ENCODE measurements around the gene NFKBIL1. TPM values are rescaled to one million over a fixed set of nuclear protein-coding genes. Genes with fewer than 3 reads are reported as not detected.

Gene NFKBIL1
- total and polyA plus RNA-seq, 9 of the 15 experiments (the other 6 are each of a cell fraction or from before 2014, with no cell fraction given) = 0.49 to 33.1 (median 7.6) TPM

DNA sequence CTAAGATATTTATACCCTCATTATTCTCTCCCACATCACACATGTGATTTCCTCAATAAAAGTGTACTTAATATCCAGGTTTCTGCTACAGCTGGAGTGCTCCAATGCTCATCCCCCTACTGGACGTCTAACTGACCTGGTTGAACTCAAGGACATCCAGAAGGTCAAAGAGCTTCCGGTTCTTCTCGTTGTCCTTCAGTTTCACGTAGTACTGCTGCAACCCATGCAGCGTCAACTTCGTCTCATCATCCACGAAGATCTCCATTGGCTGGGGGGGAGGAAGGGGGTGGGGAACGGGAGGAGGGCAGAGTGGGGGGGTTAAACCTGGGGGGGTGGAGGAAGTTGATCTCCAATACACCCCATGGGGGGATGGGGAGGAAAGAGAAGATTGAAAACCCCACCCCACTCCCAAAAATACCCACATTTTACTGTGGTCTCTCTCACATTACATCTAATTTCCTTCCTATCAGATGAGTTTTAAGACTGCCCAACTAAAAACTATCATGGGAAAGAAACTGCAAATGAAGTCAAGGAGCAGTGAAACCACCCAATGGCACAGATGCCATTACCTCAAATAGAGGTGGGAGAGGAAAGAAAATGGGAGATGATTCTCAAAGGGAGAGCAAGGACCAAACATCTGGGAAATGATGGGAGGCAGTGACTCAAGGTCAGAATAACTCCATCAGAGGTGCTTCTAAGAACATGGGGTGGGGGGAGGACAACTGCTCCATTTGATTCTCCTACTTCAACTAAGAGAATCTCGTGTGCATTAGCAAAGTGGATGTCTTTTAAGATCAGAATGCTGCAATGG is 14.6 kb upstream of the NFKBIL1 start (continued):
- TF ChIP-seq DPF2 (IDR thresholded peaks at IDR 0.05) (no peak), POLR2AphosphoS5 (IDR thresholded peaks at IDR 0.05; ENCODE audit: control insufficient read depth, insufficient read depth, low read depth, low read length) (peak; percentile 14; the same call in 1 of the 2 replicates), SAP30 (IDR thresholded peaks at IDR 0.05; ENCODE audit: borderline replicate concordance, insufficient read depth, low read depth, low read length, poor library complexity, severe bottlenecking) (no peak), L3MBTL2 (IDR thresholded peaks at IDR 0.05) (no peak), ZNF830 (CRISPR knock-in tag; IDR thresholded peaks at IDR 0.05) (no peak), ASH1L (IDR thresholded peaks at IDR 0.05; ENCODE audit: borderline replicate concordance, low read depth, partially characterized antibody) (no peak), ZNF408 (CRISPR knock-in tag; IDR thresholded peaks at IDR 0.05; ENCODE audit: low read depth) (no peak), SRSF7 (optimal IDR thresholded peaks at IDR 0.05; ENCODE audit: low read depth, low read length) (no peak), ZBTB2 (IDR thresholded peaks at IDR 0.05) (no peak), SUPT5H (IDR thresholded peaks at IDR 0.05) (peak; percentile 41; the same call in 1 of the 2 replicates), ZNF24 (IDR thresholded peaks at IDR 0.05) (no peak), RB1 (IDR thresholded peaks at IDR 0.05; ENCODE audit: low read depth) (no peak)
- TF ChIP-seq, protein P1, sequence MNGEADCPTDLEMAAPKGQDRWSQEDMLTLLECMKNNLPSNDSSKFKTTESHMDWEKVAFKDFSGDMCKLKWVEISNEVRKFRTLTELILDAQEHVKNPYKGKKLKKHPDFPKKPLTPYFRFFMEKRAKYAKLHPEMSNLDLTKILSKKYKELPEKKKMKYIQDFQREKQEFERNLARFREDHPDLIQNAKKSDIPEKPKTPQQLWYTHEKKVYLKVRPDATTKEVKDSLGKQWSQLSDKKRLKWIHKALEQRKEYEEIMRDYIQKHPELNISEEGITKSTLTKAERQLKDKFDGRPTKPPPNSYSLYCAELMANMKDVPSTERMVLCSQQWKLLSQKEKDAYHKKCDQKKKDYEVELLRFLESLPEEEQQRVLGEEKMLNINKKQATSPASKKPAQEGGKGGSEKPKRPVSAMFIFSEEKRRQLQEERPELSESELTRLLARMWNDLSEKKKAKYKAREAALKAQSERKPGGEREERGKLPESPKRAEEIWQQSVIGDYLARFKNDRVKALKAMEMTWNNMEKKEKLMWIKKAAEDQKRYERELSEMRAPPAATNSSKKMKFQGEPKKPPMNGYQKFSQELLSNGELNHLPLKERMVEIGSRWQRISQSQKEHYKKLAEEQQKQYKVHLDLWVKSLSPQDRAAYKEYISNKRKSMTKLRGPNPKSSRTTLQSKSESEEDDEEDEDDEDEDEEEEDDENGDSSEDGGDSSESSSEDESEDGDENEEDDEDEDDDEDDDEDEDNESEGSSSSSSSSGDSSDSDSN (IDR thresholded peaks at IDR 0.05; ENCODE audit: borderline replicate concordance in 1 of 2, low read depth in 2 of 2, low read length in 2 of 2) = no peak
- TF ChIP-seq, protein P2, sequence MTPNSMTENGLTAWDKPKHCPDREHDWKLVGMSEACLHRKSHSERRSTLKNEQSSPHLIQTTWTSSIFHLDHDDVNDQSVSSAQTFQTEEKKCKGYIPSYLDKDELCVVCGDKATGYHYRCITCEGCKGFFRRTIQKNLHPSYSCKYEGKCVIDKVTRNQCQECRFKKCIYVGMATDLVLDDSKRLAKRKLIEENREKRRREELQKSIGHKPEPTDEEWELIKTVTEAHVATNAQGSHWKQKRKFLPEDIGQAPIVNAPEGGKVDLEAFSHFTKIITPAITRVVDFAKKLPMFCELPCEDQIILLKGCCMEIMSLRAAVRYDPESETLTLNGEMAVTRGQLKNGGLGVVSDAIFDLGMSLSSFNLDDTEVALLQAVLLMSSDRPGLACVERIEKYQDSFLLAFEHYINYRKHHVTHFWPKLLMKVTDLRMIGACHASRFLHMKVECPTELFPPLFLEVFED (CRISPR knock-in tag; conservative IDR thresholded peaks at IDR 0.05) = 0 out of 2 replicates have a peak, but pooled peaks have one; percentile 63
- TF ChIP-seq, protein P3, sequence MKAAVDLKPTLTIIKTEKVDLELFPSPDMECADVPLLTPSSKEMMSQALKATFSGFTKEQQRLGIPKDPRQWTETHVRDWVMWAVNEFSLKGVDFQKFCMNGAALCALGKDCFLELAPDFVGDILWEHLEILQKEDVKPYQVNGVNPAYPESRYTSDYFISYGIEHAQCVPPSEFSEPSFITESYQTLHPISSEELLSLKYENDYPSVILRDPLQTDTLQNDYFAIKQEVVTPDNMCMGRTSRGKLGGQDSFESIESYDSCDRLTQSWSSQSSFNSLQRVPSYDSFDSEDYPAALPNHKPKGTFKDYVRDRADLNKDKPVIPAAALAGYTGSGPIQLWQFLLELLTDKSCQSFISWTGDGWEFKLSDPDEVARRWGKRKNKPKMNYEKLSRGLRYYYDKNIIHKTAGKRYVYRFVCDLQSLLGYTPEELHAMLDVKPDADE (conservative IDR thresholded peaks at IDR 0.05; ENCODE audit: control insufficient read depth, low read depth, low read length) = no peak
